HG02884 (cell line): Measurements from ENCODE around the gene VLDLR.

Experiments used
- ATAC-seq: cut with Tn5 transposase; IDR thresholded peaks from one replicate; pipeline ENCODE4 v1.9.1; 2021; ENCODE audit warnings: mild to moderate bottlenecking, moderate library complexity; ENCODE audit not compliant: unreplicated experiment

Gene VLDLR

GRCh38 chr9:2662496-2662895 is 40.9 kb downstream of the VLDLR start:
- ATAC-seq: no peak

- no peak for ATAC-seq
Observed at GRCh38 chr9:2663461-2664173, 42.0 kb downstream of the VLDLR start.

GRCh38 chr9:2664174-2665065 is 42.8 kb downstream of the VLDLR start:
- ATAC-seq: no peak

- ATAC-seq: no peak
Observed at GRCh38 chr9:2666569-2666968, 45.0 kb downstream of the VLDLR start.

GRCh38 chr9:2673161-2673560 is 51.6 kb downstream of the VLDLR start:
- no peak for ATAC-seq

GRCh38 chr9:2674141-2674824 is 52.7 kb downstream of the VLDLR start:
- no peak for ATAC-seq

- ATAC-seq: no peak
Observed at GRCh38 chr9:2675834-2676233, 54.2 kb downstream of the VLDLR start.

- no peak for ATAC-seq
Observed at GRCh38 chr9:2676466-2676865, 54.9 kb downstream of the VLDLR start.

GRCh38 chr9:2677915-2678889 is 56.6 kb downstream of the VLDLR start:
- ATAC-seq: no peak

GRCh38 chr9:2679011-2679410 is 57.4 kb downstream of the VLDLR start:
- ATAC-seq: no peak

- no peak for ATAC-seq
Observed at GRCh38 chr9:2681981-2682380, 60.4 kb downstream of the VLDLR start.

- ATAC-seq: no peak
Observed at GRCh38 chr9:2686911-2687310, 65.3 kb downstream of the VLDLR start.

GRCh38 chr9:2688636-2689035 is 67.0 kb downstream of the VLDLR start:
- no peak for ATAC-seq

- no peak for ATAC-seq
Observed at GRCh38 chr9:2691212-2691611, 69.6 kb downstream of the VLDLR start.

- no peak for ATAC-seq
Observed at GRCh38 chr9:2691626-2692025, 70.0 kb downstream of the VLDLR start.

GRCh38 chr9:2693056-2693455 is 71.5 kb downstream of the VLDLR start:
- ATAC-seq: no peak

- ATAC-seq: peak; percentile 81
Observed at GRCh38 chr9:2697492-2697891, 75.9 kb downstream of the VLDLR start.

- no peak for ATAC-seq
Observed at GRCh38 chr9:2700398-2700797, 78.8 kb downstream of the VLDLR start.

GRCh38 chr9:2700909-2701550 is 79.4 kb downstream of the VLDLR start:
- no peak for ATAC-seq

- ATAC-seq: no peak
Observed at GRCh38 chr9:2704504-2704903, 82.9 kb downstream of the VLDLR start.
